GF-D8 (cell line): ENCODE data around the gene CYP19A1.

Experiments
- DNase-seq: peaks from one replicate; lab custom pipeline; 2025; lab: John Stamatoyannopoulos, UW

The CYP19A1 gene

DNA sequence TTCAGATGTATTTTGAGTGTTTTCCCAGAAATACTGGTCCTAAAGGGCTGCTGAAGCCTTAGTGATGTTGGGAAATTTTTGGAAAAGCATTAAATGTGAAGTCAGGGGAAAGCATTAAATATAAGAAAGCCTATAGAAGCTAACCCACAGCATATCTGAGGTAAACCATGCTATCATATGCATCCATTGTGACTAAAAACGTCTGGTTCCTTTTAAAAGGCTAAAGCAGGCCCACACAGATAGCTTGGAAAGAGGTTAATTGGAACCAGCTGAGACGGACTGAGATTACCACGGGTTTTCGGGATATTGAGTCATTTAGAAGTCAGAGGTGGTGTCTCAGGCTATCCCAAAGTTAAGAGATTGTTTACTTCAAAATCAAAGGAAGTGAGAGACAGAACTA lies 78.2 kb downstream of the CYP19A1 start:
- no peak for DNase-seq

GRCh38 chr15:51255533-51255932 lies 82.9 kb downstream of the CYP19A1 start:
- DNase-seq = no peak

DNA sequence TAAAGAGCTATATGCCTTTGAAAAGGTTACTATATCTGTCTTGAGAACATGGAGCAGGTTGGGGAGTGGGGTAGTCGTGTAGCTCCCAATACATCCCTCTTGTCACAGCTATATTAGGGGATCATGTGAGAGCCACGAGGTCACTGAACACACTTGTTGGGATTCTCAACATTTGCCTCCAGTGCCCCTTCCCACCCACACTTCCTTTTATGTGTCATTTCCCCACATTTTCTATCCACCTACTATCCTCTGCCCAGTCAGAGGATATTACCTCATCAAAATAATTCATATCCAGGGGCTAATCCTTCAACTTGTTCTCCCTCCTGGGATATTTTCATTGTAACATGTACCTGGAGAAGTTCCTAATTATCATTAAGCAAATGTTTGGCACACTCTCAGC lies 85.0 kb downstream of the CYP19A1 start:
- no peak for DNase-seq

DNA sequence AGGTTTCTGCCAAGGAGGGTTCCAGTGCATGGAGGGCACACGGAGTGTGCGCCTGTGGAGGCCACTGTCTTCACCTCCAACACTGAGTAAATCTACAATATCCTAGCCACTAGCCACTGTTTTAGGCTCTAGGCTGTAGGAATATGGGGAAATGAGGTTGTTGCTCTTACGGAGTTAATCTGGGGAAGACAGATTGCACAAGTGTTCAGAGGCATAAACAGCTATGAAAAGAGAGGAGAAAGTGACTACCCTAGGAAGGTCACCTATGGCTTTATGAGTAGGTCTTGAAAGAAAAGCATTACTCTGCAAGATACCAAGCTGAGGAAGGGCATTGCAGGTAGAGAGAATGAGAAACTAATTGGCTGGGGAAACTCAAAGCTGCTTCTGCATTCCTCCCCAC lies 85.7 kb downstream of the CYP19A1 start:
- no peak for DNase-seq

DNA sequence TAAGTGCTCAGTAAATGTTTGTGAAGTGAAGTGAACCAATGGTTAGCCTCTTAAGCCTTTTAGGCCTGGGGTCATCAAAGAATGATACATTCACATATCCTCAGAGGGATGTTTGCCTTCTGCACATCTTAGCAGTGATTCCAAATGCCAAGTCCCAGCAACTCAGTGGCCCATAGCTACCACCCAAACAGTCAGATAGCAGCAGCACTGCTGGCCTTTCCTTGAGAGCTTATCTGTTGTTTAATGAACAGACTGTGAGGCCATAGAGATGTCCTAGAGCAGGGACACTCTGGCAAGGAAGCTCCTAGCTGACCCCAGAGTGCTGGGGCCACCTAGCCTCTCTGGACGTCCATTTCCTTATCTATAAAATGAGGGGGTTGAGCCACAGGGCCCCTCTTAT lies 86.8 kb downstream of the CYP19A1 start:
- no peak for DNase-seq

DNA sequence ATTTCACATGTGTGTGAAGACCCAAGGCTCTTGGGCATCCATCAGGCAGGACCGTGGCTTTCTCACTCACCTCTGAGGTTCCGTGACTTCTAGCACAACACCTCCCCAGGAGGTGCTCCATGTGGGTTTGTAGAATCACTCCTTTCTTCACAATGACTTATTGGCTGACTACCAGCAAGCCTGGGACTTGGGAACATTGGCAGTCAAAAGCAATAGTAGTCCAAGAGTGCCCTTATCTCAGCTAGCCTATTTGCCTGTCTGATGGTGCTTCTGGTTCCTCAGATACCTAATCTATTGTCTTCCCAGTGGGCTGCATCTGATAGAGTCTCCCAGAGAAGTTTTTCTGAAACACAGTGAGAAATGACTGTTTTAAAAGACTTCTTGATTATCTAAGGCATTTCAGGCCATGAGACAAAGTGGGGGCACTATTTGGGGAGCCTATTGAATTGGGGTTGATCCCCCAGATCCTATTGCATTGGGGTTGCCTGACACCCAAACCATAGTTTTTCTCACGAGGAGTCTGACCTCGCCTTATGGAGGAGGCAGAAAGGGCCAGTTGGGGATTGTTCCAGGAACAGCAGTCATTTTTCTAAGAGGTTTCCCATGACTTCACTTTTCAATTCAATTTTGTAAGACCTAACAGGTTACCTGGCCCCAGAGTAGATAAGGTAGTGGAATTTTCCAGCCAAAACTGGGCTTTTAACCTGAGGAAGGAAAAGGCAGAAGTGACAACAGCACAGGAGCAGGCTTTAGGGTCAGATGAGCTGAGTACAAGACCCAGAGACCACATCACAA lies 88.0 kb downstream of the CYP19A1 start:
- DNase-seq = no peak

- no peak for DNase-seq
These were observed 92.8 kb downstream of the CYP19A1 start for GRCh38 chr15:51245628-51246027.

- DNase-seq = no peak
These were observed 94.0 kb downstream of the CYP19A1 start for GRCh38 chr15:51244423-51244869.

GRCh38 chr15:51243774-51244173 lies 94.6 kb downstream of the CYP19A1 start:
- no peak for DNase-seq

DNA sequence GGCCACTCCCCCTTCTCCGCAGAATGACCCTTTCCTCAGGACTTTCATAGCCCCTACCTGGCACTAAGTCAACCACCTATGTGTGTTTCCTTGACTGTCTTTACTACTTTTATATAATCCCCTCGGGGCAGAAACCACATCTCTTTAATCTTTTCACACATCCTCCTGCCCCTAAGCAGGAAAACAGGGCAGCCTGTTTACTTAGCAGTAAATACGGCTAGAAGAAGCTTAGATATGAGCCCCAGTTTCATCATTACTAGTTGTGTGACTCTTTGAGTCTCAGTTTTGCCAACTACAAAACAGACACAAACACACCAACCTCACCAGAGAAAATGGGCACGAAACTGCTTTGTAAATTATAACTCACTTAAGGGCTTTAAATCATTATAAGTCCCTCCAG lies 98.3 kb downstream of the CYP19A1 start:
- no peak for DNase-seq

- DNase-seq = no peak
These were observed 100.6 kb downstream of the CYP19A1 start for GRCh38 chr15:51237816-51238215.

- DNase-seq = no peak
These were observed 104.0 kb downstream of the CYP19A1 start for GRCh38 chr15:51234176-51234927.

DNA sequence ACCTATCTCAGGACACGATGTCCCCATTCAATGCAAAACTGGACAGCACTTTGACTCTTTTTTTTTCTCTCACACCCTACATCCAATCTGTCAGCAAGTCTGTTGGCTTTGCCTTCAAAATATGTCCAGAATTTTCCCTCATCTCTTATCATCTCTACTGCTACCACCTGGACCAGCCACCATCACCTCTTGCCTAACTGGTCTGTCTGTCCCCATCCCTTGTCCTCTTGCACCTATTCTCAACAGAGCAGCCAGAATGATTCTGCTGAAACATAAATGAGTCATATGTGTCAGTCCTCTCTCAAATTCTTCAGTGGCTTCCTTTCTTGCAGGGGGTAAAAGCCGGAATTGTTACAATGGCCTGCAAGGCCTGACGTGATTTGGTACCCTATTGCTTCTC lies 105.8 kb downstream of the CYP19A1 start:
- no peak for DNase-seq

DNA sequence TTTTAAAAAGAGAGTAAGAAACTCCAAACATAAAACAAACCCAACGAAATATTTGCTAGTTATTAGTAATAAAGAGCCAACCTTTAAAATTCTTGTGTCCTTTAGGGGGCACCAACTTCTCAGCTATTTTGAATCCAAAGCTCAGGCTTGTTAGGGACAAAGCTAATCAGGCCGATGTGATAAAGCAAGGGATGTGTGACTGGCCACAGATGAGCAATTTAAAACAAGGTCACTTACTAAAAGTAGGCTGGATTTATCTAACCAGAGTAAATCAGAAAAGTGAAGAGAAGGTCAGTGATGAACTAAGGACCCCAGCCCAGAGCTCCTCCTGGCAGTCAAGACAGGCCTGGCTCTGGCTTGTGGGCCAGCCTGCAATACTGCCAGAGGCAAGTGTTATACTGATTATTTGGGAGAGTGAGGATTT lies 108.5 kb downstream of the CYP19A1 start:
- no peak for DNase-seq

DNA sequence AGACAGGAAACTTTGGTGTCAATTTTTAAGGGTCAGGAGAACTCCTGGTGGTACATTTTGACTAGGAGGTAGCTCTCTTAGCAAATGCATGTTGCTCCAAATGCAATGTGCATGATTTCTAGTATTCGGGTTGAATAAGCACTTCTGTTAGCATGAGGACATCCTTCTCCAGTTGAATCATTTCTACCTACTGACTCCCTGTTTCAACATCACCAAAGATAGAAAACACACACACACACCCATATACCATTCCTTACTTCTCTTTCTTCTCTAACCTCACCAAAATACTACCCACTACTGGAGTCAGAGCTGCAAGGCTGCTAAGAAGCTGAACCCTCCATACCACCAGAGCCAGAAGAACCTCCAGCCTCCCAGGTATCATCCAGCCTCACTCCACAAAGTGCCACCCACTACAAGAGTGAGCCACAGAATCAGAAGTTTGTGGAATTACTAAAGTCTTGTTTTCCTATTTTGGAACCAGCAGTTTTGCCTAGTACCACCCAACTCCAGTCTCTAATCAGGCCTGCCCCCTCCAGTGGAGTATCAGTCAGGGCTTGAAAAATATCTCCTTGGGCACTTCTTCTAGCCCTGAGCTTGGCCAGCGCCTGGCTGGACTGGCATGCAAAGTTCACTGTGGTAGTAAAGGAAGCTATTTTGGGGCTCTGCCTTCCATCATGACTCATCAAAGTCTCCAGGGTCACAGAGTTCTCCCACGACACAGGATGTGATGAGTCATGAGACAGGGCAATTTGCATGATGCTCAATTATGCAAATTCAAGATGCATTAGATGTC lies 110.3 kb downstream of the CYP19A1 start:
- DNase-seq = no peak

DNA sequence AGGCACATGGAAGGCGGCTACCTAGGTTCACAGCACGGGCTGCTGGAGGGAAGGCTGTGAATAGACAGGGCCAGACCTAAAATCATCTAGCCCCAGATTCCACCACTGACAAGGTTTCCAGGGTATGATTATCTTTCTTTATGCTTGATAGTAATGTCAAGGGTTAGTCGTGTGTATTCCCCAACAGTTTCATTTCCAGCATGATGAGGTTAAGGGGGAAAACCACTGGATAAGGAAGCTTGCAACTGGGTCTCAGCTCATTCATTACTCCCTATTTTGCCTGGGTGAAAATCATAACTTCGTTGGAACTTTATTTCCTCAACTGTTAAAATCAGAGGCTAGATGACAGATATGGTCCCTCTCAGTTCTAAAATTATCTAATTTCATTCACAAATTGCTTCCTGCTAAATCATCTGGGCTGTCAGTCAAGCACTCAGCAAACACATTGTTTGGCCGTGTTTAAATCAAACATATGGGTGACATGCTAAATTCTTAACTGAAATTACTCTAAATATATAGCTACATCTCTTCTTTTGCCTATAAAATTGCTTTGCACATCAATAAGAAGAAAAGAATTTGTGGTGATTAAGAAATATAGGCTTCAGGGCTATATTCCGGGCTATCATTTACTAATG lies 111.7 kb downstream of the CYP19A1 start:
- DNase-seq = no peak

DNA sequence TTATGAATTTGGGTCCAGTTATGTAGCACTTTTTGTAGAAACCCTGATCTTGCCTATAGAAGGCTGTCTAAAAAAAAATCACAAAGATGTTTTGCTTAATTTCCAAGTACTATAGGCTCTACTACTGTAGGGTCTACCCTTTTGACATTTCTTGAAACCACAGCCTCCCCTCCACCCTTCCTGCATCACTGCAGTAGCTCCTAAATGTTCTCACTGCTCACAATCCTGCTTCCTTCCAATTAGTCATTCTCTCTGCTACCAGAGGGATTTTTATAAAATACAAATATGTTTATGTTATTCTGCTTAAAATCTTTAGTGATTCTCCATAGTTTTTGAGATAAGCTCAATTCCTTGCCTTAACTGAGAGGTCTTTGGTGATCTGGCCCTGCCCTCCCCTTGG lies 114.0 kb downstream of the CYP19A1 start:
- no peak for DNase-seq

- no peak for DNase-seq
These were observed 114.6 kb downstream of the CYP19A1 start for GRCh38 chr15:51223771-51224229.

DNA sequence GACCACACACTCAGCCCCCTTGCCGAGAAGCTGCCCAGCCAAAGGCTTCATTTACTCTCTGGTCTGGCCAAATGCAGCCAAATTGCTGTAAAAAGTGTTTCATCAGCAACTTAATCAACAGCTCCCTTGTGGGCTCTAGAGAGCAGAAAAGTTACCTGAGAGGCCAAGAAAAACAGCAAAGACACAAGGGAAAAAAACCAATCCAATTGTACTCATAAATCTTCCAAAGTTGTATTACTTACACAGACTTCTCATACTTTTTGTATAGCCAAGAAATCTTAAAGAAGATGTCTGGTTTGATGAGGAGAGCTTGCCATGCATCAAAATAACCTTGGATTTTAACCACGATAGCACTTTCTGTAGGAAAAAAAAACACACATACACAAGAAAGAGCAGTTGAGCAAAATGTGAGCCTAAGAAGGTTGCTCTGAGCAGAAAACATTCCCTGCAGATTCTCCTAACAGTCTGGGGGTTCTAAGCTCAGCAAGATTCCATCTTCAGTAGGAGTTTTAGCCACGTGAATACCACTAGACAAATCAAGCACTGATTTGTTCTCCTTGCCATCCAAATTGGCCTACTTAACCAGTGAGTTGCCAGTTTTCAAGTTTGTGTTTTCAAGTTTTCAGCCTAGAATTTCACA lies 120.0 kb downstream of the CYP19A1 start:
- no peak for DNase-seq

DNA sequence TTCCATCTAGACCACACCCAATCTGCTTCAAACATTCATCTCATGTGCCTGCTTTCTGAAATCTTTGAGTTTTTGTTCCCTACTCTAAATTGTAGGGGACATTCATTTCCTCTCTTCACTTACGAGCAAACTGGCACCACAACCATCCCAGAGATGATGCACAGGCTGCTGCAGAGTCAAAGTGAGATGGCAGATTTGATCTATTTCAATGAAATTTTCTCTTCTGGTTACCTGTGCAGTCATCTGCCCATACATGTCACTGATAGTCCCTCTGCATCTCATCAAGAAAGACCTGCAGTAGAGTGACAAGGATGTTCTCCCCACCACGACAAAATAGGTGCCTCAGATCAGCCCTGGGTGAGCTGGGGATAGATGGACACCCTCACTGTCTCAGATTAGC lies 125.5 kb downstream of the CYP19A1 start:
- DNase-seq = no peak

DNA sequence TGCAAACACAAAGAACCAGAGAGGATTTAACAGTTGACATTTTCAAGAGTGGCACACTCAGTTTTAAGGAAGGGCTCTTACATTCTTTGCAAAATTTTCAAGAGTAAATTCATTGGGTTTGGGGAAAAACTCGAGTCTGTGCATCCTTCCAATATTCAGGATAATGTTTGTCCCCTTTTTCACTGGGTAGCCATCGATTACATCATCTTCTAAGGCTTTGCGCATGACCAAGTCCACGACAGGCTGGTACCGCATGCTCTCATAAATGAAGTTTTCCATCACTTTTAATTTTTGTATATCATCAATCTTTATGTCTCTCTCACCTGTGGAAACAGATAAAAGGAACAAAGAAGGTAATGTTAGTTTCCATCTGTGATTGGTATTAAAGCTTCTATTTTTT lies 126.2 kb downstream of the CYP19A1 start:
- no peak for DNase-seq
